ENCODE measurements around the gene YY1AP1.

DNA sequence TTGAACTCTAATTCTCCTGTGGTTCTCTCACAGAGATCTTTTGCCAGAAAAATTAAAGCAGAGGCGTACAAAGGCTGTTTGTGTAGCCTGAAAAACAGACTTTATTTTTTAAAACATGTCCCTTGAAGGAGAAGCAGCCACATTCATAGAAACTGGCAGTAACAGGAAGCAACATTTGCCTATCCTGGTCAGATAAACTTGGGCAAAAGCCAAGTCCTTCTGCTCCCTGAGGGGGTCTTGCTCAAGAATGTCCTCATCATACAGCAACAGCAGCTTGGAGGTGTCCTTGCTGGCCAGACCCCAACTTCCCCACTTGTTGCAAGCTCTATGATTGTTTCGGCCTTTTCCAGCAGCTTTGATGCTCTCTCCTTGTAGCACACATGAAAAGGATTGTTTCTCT is 42.3 kb downstream of the YY1AP1 start:
- TF ChIP-seq FOXP2 (optimal IDR thresholded peaks at IDR 0.05; ENCODE audit: borderline replicate concordance, extremely low read depth, extremely low read length, insufficient read depth) (no peak), POLR2AphosphoS5 (IDR thresholded peaks at IDR 0.05; ENCODE audit: low read depth, low read length) (no peak), TAF1 (IDR thresholded peaks at IDR 0.05; ENCODE audit: borderline replicate concordance, insufficient read depth, low read length) (no peak), SIN3A (IDR thresholded peaks at IDR 0.05; ENCODE audit: borderline replicate concordance, insufficient read depth, low read length) (no peak)
- TF ChIP-seq, protein P1, sequence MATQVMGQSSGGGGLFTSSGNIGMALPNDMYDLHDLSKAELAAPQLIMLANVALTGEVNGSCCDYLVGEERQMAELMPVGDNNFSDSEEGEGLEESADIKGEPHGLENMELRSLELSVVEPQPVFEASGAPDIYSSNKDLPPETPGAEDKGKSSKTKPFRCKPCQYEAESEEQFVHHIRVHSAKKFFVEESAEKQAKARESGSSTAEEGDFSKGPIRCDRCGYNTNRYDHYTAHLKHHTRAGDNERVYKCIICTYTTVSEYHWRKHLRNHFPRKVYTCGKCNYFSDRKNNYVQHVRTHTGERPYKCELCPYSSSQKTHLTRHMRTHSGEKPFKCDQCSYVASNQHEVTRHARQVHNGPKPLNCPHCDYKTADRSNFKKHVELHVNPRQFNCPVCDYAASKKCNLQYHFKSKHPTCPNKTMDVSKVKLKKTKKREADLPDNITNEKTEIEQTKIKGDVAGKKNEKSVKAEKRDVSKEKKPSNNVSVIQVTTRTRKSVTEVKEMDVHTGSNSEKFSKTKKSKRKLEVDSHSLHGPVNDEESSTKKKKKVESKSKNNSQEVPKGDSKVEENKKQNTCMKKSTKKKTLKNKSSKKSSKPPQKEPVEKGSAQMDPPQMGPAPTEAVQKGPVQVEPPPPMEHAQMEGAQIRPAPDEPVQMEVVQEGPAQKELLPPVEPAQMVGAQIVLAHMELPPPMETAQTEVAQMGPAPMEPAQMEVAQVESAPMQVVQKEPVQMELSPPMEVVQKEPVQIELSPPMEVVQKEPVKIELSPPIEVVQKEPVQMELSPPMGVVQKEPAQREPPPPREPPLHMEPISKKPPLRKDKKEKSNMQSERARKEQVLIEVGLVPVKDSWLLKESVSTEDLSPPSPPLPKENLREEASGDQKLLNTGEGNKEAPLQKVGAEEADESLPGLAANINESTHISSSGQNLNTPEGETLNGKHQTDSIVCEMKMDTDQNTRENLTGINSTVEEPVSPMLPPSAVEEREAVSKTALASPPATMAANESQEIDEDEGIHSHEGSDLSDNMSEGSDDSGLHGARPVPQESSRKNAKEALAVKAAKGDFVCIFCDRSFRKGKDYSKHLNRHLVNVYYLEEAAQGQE (IDR thresholded peaks at IDR 0.05; ENCODE audit: insufficient read depth in 1 of 2, low read depth in 2 of 2, low read length in 2 of 2): no peak
